A549 (cell line): Measurements from ENCODE around the gene BNC2.

ENCODE experiments used
- CTCF ChIP-seq: fragments of >200 bp; sonication (Bioruptor Twin); formaldehyde crosslinking; IDR thresholded peaks from 3 replicates; pipeline ENCODE4 v1.5.1; 2016
- JUN ChIP-seq, 2 experiments: fragments of >200 bp; sonication (Bioruptor Twin); formaldehyde crosslinking; IDR thresholded peaks; 2 replicates in 1 of 2; 3 replicates in 1 of 2; pipeline ENCODE4 v1.6.1; 2016 to 2017
- POLR2A ChIP-seq: IDR thresholded peaks from 2 replicates; pipeline ENCODE4 v1.6.1; 2012; ENCODE audit warnings: mild to moderate bottlenecking, low read length
- TF ChIP-seq, protein P1 (sequence below): IDR thresholded peaks from 2 replicates; pipeline ENCODE4 v1.6.1; 2012
- TF ChIP-seq, protein P2 (sequence below): fragments of 200-600 bp; sonication (generic); IDR thresholded peaks from 2 replicates; pipeline ENCODE4 v1.6.1; 2016; ENCODE audit warnings: antibody characterized with exemption, mild to moderate bottlenecking, moderate library complexity

GRCh38 chr9:16877256-16877655 is 6.8 kb upstream of the BNC2 start:
- TF ChIP-seq, protein P1, sequence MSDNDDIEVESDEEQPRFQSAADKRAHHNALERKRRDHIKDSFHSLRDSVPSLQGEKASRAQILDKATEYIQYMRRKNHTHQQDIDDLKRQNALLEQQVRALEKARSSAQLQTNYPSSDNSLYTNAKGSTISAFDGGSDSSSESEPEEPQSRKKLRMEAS, result no peak
- TF ChIP-seq CTCF, result no peak
- TF ChIP-seq POLR2A, result no peak
- no peak for TF ChIP-seq JUN (IDR thresholded peaks at IDR 0.05)
- TF ChIP-seq, protein P2, sequence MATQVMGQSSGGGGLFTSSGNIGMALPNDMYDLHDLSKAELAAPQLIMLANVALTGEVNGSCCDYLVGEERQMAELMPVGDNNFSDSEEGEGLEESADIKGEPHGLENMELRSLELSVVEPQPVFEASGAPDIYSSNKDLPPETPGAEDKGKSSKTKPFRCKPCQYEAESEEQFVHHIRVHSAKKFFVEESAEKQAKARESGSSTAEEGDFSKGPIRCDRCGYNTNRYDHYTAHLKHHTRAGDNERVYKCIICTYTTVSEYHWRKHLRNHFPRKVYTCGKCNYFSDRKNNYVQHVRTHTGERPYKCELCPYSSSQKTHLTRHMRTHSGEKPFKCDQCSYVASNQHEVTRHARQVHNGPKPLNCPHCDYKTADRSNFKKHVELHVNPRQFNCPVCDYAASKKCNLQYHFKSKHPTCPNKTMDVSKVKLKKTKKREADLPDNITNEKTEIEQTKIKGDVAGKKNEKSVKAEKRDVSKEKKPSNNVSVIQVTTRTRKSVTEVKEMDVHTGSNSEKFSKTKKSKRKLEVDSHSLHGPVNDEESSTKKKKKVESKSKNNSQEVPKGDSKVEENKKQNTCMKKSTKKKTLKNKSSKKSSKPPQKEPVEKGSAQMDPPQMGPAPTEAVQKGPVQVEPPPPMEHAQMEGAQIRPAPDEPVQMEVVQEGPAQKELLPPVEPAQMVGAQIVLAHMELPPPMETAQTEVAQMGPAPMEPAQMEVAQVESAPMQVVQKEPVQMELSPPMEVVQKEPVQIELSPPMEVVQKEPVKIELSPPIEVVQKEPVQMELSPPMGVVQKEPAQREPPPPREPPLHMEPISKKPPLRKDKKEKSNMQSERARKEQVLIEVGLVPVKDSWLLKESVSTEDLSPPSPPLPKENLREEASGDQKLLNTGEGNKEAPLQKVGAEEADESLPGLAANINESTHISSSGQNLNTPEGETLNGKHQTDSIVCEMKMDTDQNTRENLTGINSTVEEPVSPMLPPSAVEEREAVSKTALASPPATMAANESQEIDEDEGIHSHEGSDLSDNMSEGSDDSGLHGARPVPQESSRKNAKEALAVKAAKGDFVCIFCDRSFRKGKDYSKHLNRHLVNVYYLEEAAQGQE, result no peak
